ENCODE data around the gene SMU1.

DNA sequence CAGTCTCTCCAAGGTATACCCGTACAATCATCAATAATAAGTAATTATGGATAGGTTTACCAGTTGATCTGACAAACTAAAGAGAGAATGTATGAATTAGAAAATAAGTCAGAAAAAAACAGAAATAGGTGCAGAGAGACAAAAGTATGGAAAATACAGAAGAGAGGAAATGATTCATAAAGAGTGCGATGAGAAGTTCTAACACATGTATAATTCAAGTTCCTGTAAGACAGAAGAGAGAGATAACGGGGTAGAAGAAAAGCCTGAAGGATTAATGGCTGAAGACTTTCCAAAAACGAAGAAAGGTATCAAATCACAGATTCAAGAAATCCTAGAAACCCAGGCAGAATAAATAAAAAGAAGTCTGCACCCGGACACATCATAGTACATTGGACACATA is 16.2 kb upstream of the SMU1 start:
- no peak for TF ChIP-seq GATA2 (IDR thresholded peaks at IDR 0.05; ENCODE audit: low read depth, low read length)
- TF ChIP-seq GATA3 (IDR thresholded peaks at IDR 0.05; ENCODE audit: low read depth, low read length), result no peak

Data from SH-SY5Y (cell line).